Astrocyte (in vitro differentiated cells and primary cell): ENCODE data around the gene MRPL14. TPM values are rescaled to one million over a fixed set of nuclear protein-coding genes. Genes with fewer than 3 reads are reported as not detected.

Experiments used
- DNase-seq: peaks from one replicate; pipeline ENCODE4 v3.0.0-alpha.2; 2010; ENCODE audit warnings: low read depth
- FAIRE-seq: peaks from 2 replicates; lab custom pipeline; 2011; peaks lifted over from hg19 to GRCh38; lab: Jason Lieb, UNC
- H2AFZ ChIP-seq: 2 replicates; pipeline ENCODE4 v1.6.0; 2012; ENCODE audit warnings: low read depth, low read length, inconsistent platforms
- H3K27ac ChIP-seq: 2 replicates; pipeline ENCODE4 v1.5.1; 2011; ENCODE audit warnings: low read depth, low read length, inconsistent platforms
- H3K27me3 ChIP-seq: 2 replicates; pipeline ENCODE4 v1.6.0; 2011; ENCODE audit warnings: low read length, inconsistent platforms; ENCODE audit not compliant: insufficient read depth
- H3K36me3 ChIP-seq: 2 replicates; pipeline ENCODE4 v1.5.1; 2011; ENCODE audit warnings: low read length, inconsistent platforms; ENCODE audit not compliant: insufficient read depth
- H3K4me1 ChIP-seq: 2 replicates; pipeline ENCODE4 v1.5.1; 2011; ENCODE audit warnings: low read length, inconsistent platforms; ENCODE audit not compliant: insufficient read depth
- H3K4me2 ChIP-seq: 2 replicates; pipeline ENCODE4 v1.6.0; 2012; ENCODE audit warnings: low read length, inconsistent platforms
- H3K4me3 ChIP-seq: 2 replicates; pipeline ENCODE4 v1.5.1; 2011; ENCODE audit warnings: low read depth, mild to moderate bottlenecking, low read length, inconsistent platforms; ENCODE audit not compliant: insufficient read depth
- H3K79me2 ChIP-seq: 2 replicates; pipeline ENCODE4 v1.6.0; 2012; ENCODE audit warnings: mild to moderate bottlenecking, low read length, inconsistent platforms; ENCODE audit not compliant: insufficient read depth
- H3K9ac ChIP-seq: 2 replicates; pipeline ENCODE4 v1.6.0; 2012; ENCODE audit warnings: mild to moderate bottlenecking, low read length, inconsistent platforms
- H3K9me3 ChIP-seq: 2 replicates; pipeline ENCODE4 v1.5.1; 2012; ENCODE audit warnings: low read depth, mild to moderate bottlenecking, low read length, inconsistent platforms; ENCODE audit not compliant: insufficient read depth
- H4K20me1 ChIP-seq: 2 replicates; pipeline ENCODE4 v1.6.0; 2012; ENCODE audit warnings: low read length, inconsistent platforms; ENCODE audit not compliant: insufficient read depth
- H3K27ac Mint-ChIP-seq: one replicate; pipeline ENCODE4 v1.8.0; 2021; ENCODE audit warnings: mild to moderate bottlenecking, mixed read lengths; ENCODE audit not compliant: unreplicated experiment
- H3K27me3 Mint-ChIP-seq: one replicate; pipeline ENCODE4 v1.8.0; 2021; ENCODE audit warnings: low read depth, mixed read lengths; ENCODE audit not compliant: unreplicated experiment
- H3K36me3 Mint-ChIP-seq: one replicate; pipeline ENCODE4 v1.8.0; 2021; ENCODE audit warnings: low read depth, mixed read lengths; ENCODE audit not compliant: unreplicated experiment
- H3K4me1 Mint-ChIP-seq: one replicate; pipeline ENCODE4 v1.8.0; 2021; ENCODE audit warnings: low read depth, mixed read lengths; ENCODE audit not compliant: unreplicated experiment
- H3K4me3 Mint-ChIP-seq: one replicate; pipeline ENCODE4 v1.8.0; 2021; ENCODE audit warnings: mild to moderate bottlenecking, moderate library complexity, mixed read lengths; ENCODE audit not compliant: unreplicated experiment
- H3K9me3 Mint-ChIP-seq: one replicate; pipeline ENCODE4 v1.8.0; 2021; ENCODE audit warnings: mild to moderate bottlenecking, mixed read lengths; ENCODE audit not compliant: unreplicated experiment
- EZH2 ChIP-seq: IDR thresholded peaks from 2 replicates; pipeline ENCODE4 v1.6.1; 2012; ENCODE audit warnings: mild to moderate bottlenecking, low read length, inconsistent platforms; ENCODE audit not compliant: insufficient read depth
- total RNA-seq: library from RNA; stranded (reverse); gene quantifications from 2 replicates; pipeline ENCODE4 v1.2.1, GENCODE V29; 2021
- TF ChIP-seq, protein P1 (sequence below): IDR thresholded peaks from 2 replicates; pipeline ENCODE4 v1.5.1; 2011; ENCODE audit warnings: low read depth, mild to moderate bottlenecking, inconsistent platforms, low read length, moderate library complexity; ENCODE audit not compliant: insufficient read depth

MRPL14 gene
- total RNA-seq, 1 donor from 2014 or later = 56.1 TPM

DNA sequence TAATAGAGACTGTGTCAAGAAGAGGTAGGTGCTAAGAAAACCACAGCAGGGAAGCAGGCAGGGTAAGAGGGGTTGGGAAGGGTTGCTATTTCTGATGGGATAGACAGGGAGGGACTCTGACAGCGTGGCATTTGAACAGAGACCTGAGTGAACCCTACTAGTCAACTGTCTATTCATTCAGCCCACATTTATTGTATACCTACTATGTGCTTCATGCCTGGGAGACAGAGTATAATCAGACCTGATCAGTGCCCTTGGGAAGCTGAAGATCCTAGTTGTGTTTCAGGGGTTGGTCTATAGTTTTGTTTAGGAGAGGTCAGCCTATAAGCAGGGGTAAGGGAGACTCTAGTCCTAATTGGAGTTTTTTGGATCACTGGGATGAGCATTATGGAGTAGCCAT, 16.5 kb upstream of the MRPL14 start:
- no peak overlapping the region for H2AFZ ChIP-seq
- H3K4me1 Mint-ChIP-seq = no peaks in the 10 kb centered on the region
- peaks cover 1% of the 10 kb centered on the region for H3K9me3 Mint-ChIP-seq
- H3K27ac Mint-ChIP-seq = no peak overlapping the region
- no peak overlapping the region for H3K9ac ChIP-seq
- no peaks in the 10 kb centered on the region for H3K4me1 ChIP-seq
- no peak overlapping the region for H3K4me2 ChIP-seq
- H3K4me3 ChIP-seq = no peak overlapping the region
- H3K9me3 ChIP-seq = no peaks in the 10 kb centered on the region
- H3K36me3 Mint-ChIP-seq = peaks cover 38% of the 10 kb centered on the region
- H3K27me3 Mint-ChIP-seq = no peaks in the 10 kb centered on the region
- H3K27ac ChIP-seq = no peak overlapping the region
- TF ChIP-seq, protein P1, sequence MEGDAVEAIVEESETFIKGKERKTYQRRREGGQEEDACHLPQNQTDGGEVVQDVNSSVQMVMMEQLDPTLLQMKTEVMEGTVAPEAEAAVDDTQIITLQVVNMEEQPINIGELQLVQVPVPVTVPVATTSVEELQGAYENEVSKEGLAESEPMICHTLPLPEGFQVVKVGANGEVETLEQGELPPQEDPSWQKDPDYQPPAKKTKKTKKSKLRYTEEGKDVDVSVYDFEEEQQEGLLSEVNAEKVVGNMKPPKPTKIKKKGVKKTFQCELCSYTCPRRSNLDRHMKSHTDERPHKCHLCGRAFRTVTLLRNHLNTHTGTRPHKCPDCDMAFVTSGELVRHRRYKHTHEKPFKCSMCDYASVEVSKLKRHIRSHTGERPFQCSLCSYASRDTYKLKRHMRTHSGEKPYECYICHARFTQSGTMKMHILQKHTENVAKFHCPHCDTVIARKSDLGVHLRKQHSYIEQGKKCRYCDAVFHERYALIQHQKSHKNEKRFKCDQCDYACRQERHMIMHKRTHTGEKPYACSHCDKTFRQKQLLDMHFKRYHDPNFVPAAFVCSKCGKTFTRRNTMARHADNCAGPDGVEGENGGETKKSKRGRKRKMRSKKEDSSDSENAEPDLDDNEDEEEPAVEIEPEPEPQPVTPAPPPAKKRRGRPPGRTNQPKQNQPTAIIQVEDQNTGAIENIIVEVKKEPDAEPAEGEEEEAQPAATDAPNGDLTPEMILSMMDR = no peak
- no peak for TF ChIP-seq EZH2
- H3K79me2 ChIP-seq = no peaks in the 10 kb centered on the region
- FAIRE-seq (no peak), DNase-seq (no peak)
- no peaks in the 10 kb centered on the region for H3K27me3 ChIP-seq
- peaks cover 10% of the 10 kb centered on the region for H4K20me1 ChIP-seq
- H3K36me3 ChIP-seq = peaks cover 9% of the 10 kb centered on the region
- no peak overlapping the region for H3K4me3 Mint-ChIP-seq

DNA sequence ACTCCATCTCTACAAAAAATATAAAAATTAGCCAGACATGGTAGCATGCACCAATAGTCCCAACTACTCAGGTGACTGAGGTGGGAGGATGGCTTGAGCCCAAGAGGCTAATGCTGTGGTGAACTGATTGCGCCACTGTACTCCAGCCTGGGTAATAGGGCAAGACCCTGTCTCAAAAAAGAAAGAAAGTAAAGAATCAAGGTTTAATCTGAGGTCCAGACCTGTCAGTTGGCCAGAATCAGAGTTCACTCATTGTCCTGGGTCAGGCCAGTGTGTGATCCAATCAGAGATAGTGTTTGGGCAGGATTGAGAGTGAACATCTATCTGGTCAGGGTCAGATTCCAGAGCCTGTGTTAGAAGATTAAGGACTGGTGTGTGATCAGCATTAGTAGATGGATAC, 15.6 kb upstream of the MRPL14 start:
- Mint-ChIP-seq H3K36me3 (peaks cover 38% of the 10 kb centered on the region), H3K4me1 (no peaks in the 10 kb centered on the region), H3K27me3 (no peaks in the 10 kb centered on the region), H3K9me3 (peaks cover 1% of the 10 kb centered on the region), H3K27ac (no peak overlapping the region), H3K4me3 (no peak overlapping the region)
- Histone ChIP-seq H3K9ac (no peak overlapping the region), H3K27me3 (no peaks in the 10 kb centered on the region), H3K4me2 (no peak overlapping the region), H3K27ac (no peak overlapping the region), H3K9me3 (no peaks in the 10 kb centered on the region), H3K4me1 (no peaks in the 10 kb centered on the region), H3K36me3 (peaks cover 9% of the 10 kb centered on the region), H3K4me3 (no peak overlapping the region), H3K79me2 (no peaks in the 10 kb centered on the region), H2AFZ (no peak overlapping the region), H4K20me1 (peaks cover 10% of the 10 kb centered on the region)
- TF ChIP-seq, protein P1 = no peak
- no peak for TF ChIP-seq EZH2
- no peak for DNase-seq
- no peak for FAIRE-seq

DNA sequence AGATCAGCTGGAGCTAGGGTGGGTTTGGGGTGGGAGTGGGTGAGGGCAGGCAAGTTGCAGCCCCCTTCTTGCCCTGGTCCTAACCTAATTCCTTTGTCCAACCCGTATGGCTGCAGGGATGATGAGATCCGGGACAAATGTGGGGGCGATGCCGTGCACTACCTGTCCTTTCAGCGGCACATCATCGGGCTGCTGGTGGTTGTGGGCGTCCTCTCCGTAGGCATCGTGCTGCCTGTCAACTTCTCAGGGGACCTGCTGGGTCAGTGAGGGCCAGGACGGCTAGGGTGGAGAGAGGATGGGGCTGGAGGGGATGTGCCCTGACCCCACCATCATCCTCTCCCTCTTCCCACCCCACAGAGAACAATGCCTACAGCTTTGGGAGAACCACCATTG, 12.1 kb upstream of the MRPL14 start:
- no peak overlapping the region for H3K27ac Mint-ChIP-seq
- peaks cover 1% of the 10 kb centered on the region for H3K9me3 Mint-ChIP-seq
- Histone ChIP-seq H4K20me1 (peaks cover 23% of the 10 kb centered on the region), H3K9me3 (no peaks in the 10 kb centered on the region), H2AFZ (no peak overlapping the region), H3K4me3 (no peak overlapping the region), H3K4me1 (no peaks in the 10 kb centered on the region), H3K9ac (no peak overlapping the region), H3K79me2 (no peaks in the 10 kb centered on the region), H3K36me3 (peaks cover 8% of the 10 kb centered on the region), H3K4me2 (no peak overlapping the region), H3K27me3 (no peaks in the 10 kb centered on the region), H3K27ac (no peak overlapping the region)
- FAIRE-seq (no peak), DNase-seq (no peak)
- H3K36me3 Mint-ChIP-seq = peaks cover 55% of the 10 kb centered on the region
- H3K4me1 Mint-ChIP-seq = no peaks in the 10 kb centered on the region
- no peak for TF ChIP-seq EZH2
- TF ChIP-seq, protein P1 = no peak
- no peaks in the 10 kb centered on the region for H3K27me3 Mint-ChIP-seq
- no peak overlapping the region for H3K4me3 Mint-ChIP-seq
